HUDEP-2 (cell line): ENCODE measurements around the gene FCRL2.
"Not testable (repeated sequence)": the region's sequence is repeated elsewhere in the genome, so short reads cannot be mapped to it uniquely, and the experiment has no call there.

Experiments used
- DNase-seq, 76 experiments: peaks; one replicate each; lab custom pipeline; 2025; ENCODE audit not compliant: unreplicated experiment in 76 of 76; lab: John Stamatoyannopoulos, UW

FCRL2 gene

GRCh38 chr1:157758018-157758417, 18.9 kb downstream of the FCRL2 start:
- DNase-seq: no peak

GRCh38 chr1:157753611-157754010, 23.3 kb downstream of the FCRL2 start:
- no peak for DNase-seq

GRCh38 chr1:157751283-157751682, 25.6 kb downstream of the FCRL2 start:
- no peak for DNase-seq

- no peak for DNase-seq
Measured at GRCh38 chr1:157748262-157748817, 28.6 kb downstream of the FCRL2 start.

GRCh38 chr1:157739229-157739901, 37.6 kb downstream of the FCRL2 start:
- no peak for DNase-seq

GRCh38 chr1:157735991-157736390, 40.9 kb downstream of the FCRL2 start:
- DNase-seq: not testable (repeated sequence)

- DNase-seq: no peak
Measured at GRCh38 chr1:157734321-157734720, 42.6 kb downstream of the FCRL2 start.

GRCh38 chr1:157732755-157733154, 44.2 kb downstream of the FCRL2 start:
- no peak for DNase-seq

- DNase-seq: no peak
Measured at GRCh38 chr1:157725221-157725577, 51.7 kb downstream of the FCRL2 start.

GRCh38 chr1:157724537-157725220, 52.3 kb downstream of the FCRL2 start:
- DNase-seq: no peak

- no peak for DNase-seq
Measured at GRCh38 chr1:157723157-157723556, 53.8 kb downstream of the FCRL2 start.

GRCh38 chr1:157721985-157722384, 54.9 kb downstream of the FCRL2 start:
- no peak for DNase-seq

GRCh38 chr1:157715736-157716135, 61.2 kb downstream of the FCRL2 start:
- no peak for DNase-seq

- DNase-seq: no peak
Measured at GRCh38 chr1:157711802-157712201, 65.1 kb downstream of the FCRL2 start.

GRCh38 chr1:157704878-157705277, 72.1 kb downstream of the FCRL2 start:
- DNase-seq: no peak

- no peak for DNase-seq
Measured at GRCh38 chr1:157703981-157704380, 73.0 kb downstream of the FCRL2 start.

GRCh38 chr1:157702308-157702825, 74.6 kb downstream of the FCRL2 start:
- no peak for DNase-seq

GRCh38 chr1:157700732-157701131, 76.2 kb downstream of the FCRL2 start, which contains the start of gene FCRL3:
FCRL3 (minus strand) TSS chr1:157700769; CDS start chr1:157700489, 280 bp downstream.
- DNase-seq: no peak

- no peak for DNase-seq
Measured at GRCh38 chr1:157700305-157700704, 76.6 kb downstream of the FCRL2 start.

GRCh38 chr1:157697781-157698569, 79.0 kb downstream of the FCRL2 start:
- DNase-seq: no peak
